ENCODE measurements around the gene FBXO42.

- no peak for TF ChIP-seq EZH2 (IDR thresholded peaks at IDR 0.05; ENCODE audit: borderline replicate concordance, low read depth, low read length, severe bottlenecking)
- TF ChIP-seq, protein P1, sequence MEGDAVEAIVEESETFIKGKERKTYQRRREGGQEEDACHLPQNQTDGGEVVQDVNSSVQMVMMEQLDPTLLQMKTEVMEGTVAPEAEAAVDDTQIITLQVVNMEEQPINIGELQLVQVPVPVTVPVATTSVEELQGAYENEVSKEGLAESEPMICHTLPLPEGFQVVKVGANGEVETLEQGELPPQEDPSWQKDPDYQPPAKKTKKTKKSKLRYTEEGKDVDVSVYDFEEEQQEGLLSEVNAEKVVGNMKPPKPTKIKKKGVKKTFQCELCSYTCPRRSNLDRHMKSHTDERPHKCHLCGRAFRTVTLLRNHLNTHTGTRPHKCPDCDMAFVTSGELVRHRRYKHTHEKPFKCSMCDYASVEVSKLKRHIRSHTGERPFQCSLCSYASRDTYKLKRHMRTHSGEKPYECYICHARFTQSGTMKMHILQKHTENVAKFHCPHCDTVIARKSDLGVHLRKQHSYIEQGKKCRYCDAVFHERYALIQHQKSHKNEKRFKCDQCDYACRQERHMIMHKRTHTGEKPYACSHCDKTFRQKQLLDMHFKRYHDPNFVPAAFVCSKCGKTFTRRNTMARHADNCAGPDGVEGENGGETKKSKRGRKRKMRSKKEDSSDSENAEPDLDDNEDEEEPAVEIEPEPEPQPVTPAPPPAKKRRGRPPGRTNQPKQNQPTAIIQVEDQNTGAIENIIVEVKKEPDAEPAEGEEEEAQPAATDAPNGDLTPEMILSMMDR (IDR thresholded peaks at IDR 0.05; ENCODE audit: extremely low read depth in 1 of 2, insufficient read depth in 1 of 2, low read depth in 1 of 2, low read length in 2 of 2) = no peak
- no peak for TF ChIP-seq POLR2A (IDR thresholded peaks at IDR 0.05; ENCODE audit: low read depth, low read length)
- no peak for TF ChIP-seq GATA2 (IDR thresholded peaks at IDR 0.05; ENCODE audit: insufficient read depth, insufficient read length, low read depth, low read length)
- no peak for TF ChIP-seq POLR2AphosphoS5 (IDR thresholded peaks at IDR 0.05; ENCODE audit: insufficient read depth, low read depth, low read length)
- no peak for TF ChIP-seq JUN (IDR thresholded peaks at IDR 0.05; ENCODE audit: borderline replicate concordance, insufficient read depth, insufficient read length, low read depth)
- TF ChIP-seq FOS (IDR thresholded peaks at IDR 0.05; ENCODE audit: borderline replicate concordance, insufficient read depth, low read length) = no peak
- TF ChIP-seq, protein P2, sequence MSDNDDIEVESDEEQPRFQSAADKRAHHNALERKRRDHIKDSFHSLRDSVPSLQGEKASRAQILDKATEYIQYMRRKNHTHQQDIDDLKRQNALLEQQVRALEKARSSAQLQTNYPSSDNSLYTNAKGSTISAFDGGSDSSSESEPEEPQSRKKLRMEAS (IDR thresholded peaks at IDR 0.05; ENCODE audit: insufficient read depth, insufficient read length) = no peak
- no peak for TF ChIP-seq MYC (IDR thresholded peaks at IDR 0.05; ENCODE audit: low read depth, low read length)
Observed at GRCh38 chr1:16199157-16199501, 153.2 kb downstream of the FBXO42 start.

Data from endothelial cell of umbilical vein (primary cell).